ENCODE results near the gene POLRMT.

The POLRMT gene

GRCh38 chr19:647566-648284 is 14.4 kb upstream of the POLRMT start:
- no peak overlapping the region for H3K4me3 ChIP-seq (ENCODE audit: low read depth, low read length)
- no peak for TF ChIP-seq CTCF (IDR thresholded peaks at IDR 0.05; ENCODE audit: low read depth, low read length)

GRCh38 chr19:646779-647565 is 13.6 kb upstream of the POLRMT start:
- no peak for TF ChIP-seq CTCF (IDR thresholded peaks at IDR 0.05; ENCODE audit: low read depth, low read length)
- H3K4me3 ChIP-seq (ENCODE audit: low read depth, low read length) = no peak overlapping the region

GRCh38 chr19:645912-646778 is 12.8 kb upstream of the POLRMT start:
- TF ChIP-seq CTCF (IDR thresholded peaks at IDR 0.05; ENCODE audit: low read depth, low read length) = no peak
- no peak overlapping the region for H3K4me3 ChIP-seq (ENCODE audit: low read depth, low read length)

- no peak overlapping the region for H3K4me3 ChIP-seq (ENCODE audit: low read depth, low read length)
- no peak for TF ChIP-seq CTCF (IDR thresholded peaks at IDR 0.05; ENCODE audit: low read depth, low read length)
Measured at GRCh38 chr19:644789-645188, 11.5 kb upstream of the POLRMT start.

GRCh38 chr19:644363-644762 is 11.0 kb upstream of the POLRMT start:
- no peak for TF ChIP-seq CTCF (IDR thresholded peaks at IDR 0.05; ENCODE audit: low read depth, low read length)
- no peak overlapping the region for H3K4me3 ChIP-seq (ENCODE audit: low read depth, low read length)

- H3K4me3 ChIP-seq (ENCODE audit: low read depth, low read length) = no peak overlapping the region
- no peak for TF ChIP-seq CTCF (IDR thresholded peaks at IDR 0.05; ENCODE audit: low read depth, low read length)
Measured at GRCh38 chr19:643736-644135, 10.4 kb upstream of the POLRMT start.

Data from WI38 (cell line).